ENCODE results near the gene OSBPL5.

- TF ChIP-seq CTCF (conservative IDR thresholded peaks at IDR 0.05; ENCODE audit: low read length) (no peak), EZH2phosphoT487 (IDR thresholded peaks at IDR 0.05; ENCODE audit: borderline replicate concordance, low read depth, low read length) (no peak)
Measured at GRCh38 chr11:3196161-3197043, 31.3 kb upstream of the OSBPL5 start.

Measured in OCI-LY7 (cell line).